ENCODE data around the gene NLN.

The NLN gene

DNA sequence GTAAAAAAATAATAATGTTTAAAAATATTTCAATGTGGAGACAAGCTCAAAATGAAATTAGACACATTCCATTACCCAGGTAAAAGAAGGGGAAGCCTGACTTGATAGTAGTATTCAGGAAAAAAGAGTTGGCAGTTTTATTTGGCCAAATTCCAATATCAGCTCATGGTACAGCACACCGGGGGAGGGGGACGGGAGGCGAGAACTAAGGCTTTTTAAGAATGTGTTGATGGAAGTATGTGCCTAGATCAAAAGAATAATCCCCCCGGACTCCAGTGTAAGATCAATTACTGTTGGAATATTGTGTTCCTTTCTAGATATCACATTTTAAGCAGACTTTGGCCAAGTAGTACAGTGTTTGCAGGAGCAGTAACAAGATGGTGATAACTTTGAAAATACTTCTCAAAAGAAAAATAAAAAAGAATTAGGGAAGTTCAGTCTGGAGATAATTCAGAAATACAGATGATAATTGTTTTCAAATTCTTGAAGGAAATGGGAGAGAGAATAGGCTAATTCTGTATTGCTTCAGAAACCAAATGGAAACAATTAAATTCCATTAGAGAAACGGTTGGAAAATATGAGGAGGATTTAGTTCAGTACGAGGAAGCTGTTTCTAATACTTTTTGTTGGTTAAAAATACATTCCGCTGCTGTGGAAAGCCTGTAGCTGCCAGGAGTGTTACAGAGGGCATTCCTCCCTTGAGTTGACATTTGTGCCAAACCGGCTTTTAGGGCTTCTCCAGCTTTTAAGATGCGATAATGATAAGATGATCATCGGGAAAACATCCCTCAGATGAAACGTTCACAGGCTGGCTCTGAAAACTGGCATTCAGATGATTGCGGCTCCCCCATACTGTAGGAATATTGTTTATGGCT is 106.3 kb downstream of the NLN start:
- no peak for DNase-seq (ENCODE audit: extremely low spot score)
- TF ChIP-seq, protein P1, sequence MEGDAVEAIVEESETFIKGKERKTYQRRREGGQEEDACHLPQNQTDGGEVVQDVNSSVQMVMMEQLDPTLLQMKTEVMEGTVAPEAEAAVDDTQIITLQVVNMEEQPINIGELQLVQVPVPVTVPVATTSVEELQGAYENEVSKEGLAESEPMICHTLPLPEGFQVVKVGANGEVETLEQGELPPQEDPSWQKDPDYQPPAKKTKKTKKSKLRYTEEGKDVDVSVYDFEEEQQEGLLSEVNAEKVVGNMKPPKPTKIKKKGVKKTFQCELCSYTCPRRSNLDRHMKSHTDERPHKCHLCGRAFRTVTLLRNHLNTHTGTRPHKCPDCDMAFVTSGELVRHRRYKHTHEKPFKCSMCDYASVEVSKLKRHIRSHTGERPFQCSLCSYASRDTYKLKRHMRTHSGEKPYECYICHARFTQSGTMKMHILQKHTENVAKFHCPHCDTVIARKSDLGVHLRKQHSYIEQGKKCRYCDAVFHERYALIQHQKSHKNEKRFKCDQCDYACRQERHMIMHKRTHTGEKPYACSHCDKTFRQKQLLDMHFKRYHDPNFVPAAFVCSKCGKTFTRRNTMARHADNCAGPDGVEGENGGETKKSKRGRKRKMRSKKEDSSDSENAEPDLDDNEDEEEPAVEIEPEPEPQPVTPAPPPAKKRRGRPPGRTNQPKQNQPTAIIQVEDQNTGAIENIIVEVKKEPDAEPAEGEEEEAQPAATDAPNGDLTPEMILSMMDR (IDR thresholded peaks at IDR 0.05; ENCODE audit: control extremely low read depth, extremely low read depth, low read depth, missing control alignments), result no peak
- CTCF ChIA-PET, result interaction anchor here (2.2 kb wide), 1 partner anchor 12 kb away, joined by 7 read pairs; no protein-coding TSS in a partner anchor
- POLR2A ChIA-PET, result no interaction called here

DNA sequence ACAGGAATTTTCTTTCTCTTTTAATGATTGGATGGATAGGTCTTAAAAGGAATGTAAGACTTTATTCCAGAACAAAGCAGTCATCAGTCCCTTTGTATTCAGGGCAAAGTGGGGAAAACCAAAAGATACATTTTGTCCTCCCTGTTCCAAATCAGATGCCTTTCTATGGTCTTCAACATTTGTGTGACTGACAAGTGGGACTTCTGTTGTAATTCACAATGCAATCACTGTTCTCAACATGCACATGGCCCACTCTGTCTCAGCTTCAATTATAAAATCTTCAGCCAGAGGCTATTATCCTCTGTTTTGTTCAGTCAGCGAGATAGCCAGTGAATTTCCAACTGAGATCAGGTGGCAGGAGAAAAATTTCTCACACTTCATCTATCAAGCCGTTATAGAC is 108.9 kb downstream of the NLN start:
- ChIA-PET POLR2A (no interaction called here), CTCF (interaction anchor here (1.9 kb wide), 1 partner anchor 11 kb away, joined by 8 read pairs; no protein-coding TSS in a partner anchor)
- TF ChIP-seq, protein P1 (IDR thresholded peaks at IDR 0.05; ENCODE audit: control extremely low read depth, extremely low read depth, low read depth, missing control alignments), result no peak
- DNase-seq (ENCODE audit: extremely low spot score), result no peak

DNA sequence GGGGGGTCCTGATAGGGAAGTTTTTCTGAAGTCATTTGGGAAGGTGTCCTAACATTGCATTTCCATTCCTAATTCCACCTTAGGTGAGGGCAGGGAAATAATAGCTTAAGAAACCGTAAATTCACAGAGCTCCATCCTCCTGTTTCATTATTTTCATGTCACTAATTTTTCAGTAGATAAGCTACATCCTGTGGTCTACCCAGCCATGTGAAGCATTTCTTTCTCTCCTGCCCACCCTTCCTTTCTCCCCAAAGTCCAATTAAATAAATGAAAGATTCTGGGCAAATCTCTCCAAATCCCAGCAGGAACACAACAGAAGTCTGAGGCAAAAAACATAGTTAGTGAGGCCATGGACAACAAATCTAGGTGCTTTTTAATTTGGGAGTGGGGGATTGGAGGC is 109.3 kb downstream of the NLN start:
- TF ChIP-seq, protein P1 (IDR thresholded peaks at IDR 0.05; ENCODE audit: control extremely low read depth, extremely low read depth, low read depth, missing control alignments), result no peak
- ChIA-PET CTCF (interaction anchor here (0.9 to 1.9 kb wide), 2 partner anchors 11 to 15 kb away, joined by 3 to 8 read pairs; no protein-coding TSS in a partner anchor), POLR2A (interaction anchor here (0.6 kb wide), 1 partner anchor 478 kb away, joined by 5 read pairs; no protein-coding TSS in a partner anchor)
- DNase-seq (ENCODE audit: extremely low spot score), result no peak

DNA sequence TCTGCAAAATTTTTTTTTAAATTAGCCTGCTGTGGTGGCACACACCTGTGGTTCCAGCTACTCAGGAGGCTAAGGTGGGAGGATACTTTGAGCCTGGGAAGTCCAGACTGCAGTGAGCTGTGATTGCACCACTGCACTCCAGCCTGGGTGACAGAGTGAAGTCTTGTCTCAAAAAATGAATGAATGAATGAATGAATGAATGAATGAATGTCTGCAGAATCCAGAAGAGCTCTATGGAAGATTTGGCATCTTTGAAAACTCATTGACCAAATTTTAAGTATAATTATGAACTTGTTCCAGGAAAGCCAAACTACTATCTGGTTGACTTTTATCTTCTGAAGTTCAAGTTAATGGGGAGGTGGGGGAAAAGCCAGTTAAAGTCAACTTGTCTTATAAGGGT is 110.1 kb downstream of the NLN start:
- TF ChIP-seq, protein P1 (IDR thresholded peaks at IDR 0.05; ENCODE audit: control extremely low read depth, extremely low read depth, low read depth, missing control alignments), result no peak
- no peak for DNase-seq (ENCODE audit: extremely low spot score)
- POLR2A ChIA-PET, result no interaction called here
- CTCF ChIA-PET, result interaction anchor here (0.9 to 1.9 kb wide), 2 partner anchors 12 to 16 kb away, joined by 3 to 8 read pairs; no protein-coding TSS in a partner anchor

DNA sequence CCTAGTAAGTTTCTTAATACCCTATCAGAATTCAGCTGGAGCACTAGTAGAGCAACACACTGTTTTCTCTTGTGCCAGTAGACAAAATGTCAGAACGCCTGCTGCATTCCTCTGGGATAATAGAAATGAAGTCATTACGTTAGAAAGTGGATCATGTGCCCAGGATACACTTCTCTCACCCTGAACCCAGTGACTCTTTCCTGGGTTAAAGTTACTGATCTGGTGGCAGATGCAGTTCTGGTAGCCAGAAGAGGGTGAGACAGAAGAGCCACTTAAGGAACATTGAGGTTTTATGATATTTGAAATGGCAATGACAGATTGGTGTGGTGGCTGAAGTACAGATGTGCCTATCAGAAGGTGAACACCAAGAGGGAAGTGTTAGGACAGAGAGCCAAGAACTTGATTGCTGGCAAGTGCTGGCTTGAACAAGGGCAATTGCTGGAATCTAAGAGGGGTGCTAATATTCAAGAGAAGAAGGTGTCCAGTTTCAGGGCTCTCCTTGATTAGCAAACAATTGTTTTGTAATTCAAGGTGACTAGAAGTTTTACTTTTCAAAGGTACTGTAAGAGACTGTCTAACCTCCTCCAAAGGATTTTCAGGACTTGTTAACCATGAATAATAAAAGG is 110.7 kb downstream of the NLN start:
- ChIA-PET POLR2A (no interaction called here), CTCF (no interaction called here)
- TF ChIP-seq, protein P1 (IDR thresholded peaks at IDR 0.05; ENCODE audit: control extremely low read depth, extremely low read depth, low read depth, missing control alignments), result no peak
- DNase-seq (ENCODE audit: extremely low spot score), result no peak

DNA sequence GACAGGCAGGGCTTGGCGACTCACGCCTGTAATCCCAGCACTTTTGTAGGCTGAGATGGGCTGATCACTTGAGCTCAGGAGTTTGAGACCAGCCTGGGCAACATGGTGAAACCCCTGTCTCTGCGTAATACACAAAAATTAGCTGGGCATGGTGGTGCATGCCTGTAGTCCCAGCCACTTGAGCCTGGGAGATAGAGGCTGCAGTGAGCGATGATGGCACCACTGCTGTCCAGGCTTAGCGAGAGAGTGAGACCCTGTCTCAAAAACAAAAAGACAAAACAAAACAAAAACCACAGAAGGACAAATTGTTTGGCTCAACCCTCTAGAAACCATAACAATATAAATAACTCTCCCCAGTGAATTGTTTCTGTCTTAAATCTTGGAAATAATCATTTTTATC is 111.8 kb downstream of the NLN start:
- TF ChIP-seq, protein P1 (IDR thresholded peaks at IDR 0.05; ENCODE audit: control extremely low read depth, extremely low read depth, low read depth, missing control alignments), result no peak
- ChIA-PET CTCF (no interaction called here), POLR2A (no interaction called here)
- DNase-seq (ENCODE audit: extremely low spot score), result no peak

Measured in GM10248 (cell line).